Inferior parietal cortex (tissue), 1 donor: ENCODE results near the gene SPATA1.

Experiments
- DNase-seq: peaks from one replicate; pipeline ENCODE4 v3.0.0-alpha.2; 2016; ENCODE audit errors: extremely low spot score

The SPATA1 gene

DNA sequence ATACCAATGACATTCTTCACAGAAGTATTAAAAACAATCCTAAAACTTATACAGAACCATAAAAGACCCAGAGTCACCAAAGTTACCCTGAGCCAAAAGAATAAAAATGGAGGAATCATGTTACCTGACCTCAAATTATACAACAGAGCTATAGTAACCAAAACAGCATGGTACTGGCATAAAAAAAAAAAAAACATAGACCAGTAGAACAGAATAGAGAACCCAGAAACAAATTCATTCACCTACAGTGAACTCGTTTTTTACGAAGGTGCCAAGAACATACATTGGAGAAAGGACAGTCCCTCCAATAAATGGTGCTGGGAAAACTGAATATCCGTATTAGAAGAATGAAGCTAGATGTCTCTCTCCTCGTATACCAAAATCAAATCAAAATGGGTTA is 2.8 kb downstream of the SPATA1 start:
- no peak for DNase-seq

DNA sequence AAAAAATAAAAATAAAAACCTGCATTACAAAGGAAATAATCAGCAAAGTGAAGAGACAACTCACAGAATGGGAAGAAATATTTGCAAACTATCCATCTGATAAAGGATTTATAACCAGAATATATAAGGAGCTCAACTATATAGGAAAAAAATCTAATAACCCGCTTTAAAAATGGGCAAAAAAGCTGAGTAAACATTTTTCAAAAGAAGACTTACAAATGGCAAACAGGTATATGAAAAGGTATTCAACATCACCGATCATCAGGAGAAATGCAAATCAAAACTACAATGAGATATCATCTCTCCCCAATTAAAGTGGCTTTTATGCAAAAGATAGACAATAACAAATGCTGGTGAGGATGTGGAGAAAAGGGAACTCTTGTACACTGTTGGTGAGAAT is 4.0 kb downstream of the SPATA1 start:
- no peak for DNase-seq

DNA sequence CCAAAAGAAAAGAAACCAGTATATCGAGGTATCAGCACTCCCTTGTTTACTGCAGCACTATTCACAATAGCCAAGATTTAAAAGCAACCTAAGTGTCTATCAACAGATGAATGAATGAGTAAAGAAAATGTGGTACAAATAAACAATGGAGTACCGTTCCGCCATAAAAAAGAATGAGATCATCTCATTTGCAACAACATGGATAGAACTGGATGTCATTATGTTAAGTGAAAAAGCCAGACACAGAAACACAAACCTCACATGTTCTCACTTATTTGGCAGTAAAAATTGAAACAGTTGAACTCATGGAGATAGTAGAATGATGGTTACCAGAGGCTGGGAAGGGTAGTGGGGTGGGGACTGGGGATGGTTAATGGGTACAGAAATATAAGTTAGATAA is 4.5 kb downstream of the SPATA1 start:
- no peak for DNase-seq

DNA sequence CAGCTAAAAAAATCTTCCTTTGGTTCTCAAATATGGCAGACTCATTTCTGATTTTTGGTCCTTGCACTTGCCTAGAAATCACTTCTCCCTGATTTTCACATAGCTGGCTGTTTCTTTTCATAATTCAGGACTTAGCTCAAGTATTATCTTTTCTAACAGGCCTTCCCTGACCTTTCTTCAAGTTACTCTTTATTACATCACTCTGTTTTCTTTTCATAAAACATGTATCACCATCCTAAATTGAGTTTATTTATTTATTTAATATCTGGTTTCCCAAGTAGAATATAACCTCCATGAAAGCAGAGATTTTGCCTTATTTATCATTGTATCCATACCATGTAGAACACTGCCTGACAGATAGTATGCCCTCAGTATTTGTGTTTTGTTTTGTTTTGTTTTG is 18.4 kb downstream of the SPATA1 start:
- no peak for DNase-seq

DNA sequence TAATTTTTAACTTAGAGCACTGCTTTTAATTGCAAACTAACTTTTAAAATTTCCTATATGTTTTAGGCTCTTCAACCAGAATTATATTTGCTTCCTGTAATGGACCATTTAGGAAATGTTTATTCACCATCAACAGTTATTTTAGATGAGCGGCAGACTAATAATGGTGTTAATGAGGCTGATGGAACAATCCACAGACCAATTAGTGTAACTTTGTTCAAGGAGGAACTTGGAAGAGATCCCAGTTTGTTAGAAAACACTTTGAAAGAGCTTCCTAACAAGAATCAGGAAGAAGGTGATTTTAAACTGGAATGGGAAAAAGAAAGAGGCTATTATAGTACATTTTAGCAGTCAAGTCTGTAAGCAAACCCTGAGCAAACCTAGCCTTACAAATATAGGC is 19.6 kb downstream of the SPATA1 start:
- DNase-seq = no peak

DNA sequence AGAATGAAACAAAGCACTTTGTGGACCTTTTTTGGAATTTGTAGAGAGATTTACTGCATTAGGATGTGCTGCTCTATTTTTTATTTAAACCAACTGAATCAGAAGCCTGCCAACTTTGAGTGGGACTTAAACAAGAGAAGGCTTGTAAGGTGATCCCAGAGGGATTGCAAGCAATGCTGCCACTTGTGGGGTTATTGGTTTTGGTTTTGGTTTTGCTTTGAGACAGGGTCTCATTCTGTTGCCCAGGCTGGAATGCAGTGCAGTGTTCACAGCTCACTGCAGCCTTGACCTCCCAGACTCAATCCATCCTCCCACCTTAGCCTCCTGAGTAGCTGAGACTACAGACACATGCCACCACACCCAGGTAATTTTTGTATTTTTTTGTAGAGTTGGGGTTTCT is 32.4 kb downstream of the SPATA1 start:
- no peak for DNase-seq

DNA sequence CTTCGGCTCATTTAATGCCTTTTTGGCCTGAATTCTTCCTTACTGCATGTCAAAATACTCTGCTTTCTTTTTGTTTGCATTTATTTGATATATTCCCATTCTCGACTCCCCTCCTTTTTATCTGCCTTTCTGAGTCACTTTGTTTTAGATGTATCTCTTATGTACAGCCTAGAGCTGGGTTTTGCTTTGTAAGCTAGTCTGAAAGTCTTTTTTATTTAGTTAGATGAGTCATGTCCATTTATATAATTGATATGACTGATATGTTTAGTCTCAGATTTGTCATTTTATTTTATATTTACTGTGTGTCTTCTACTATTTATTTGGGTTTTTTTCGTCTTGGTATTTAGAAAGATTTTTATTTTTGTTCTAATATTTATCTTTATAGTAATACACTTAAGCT is 33.8 kb downstream of the SPATA1 start:
- DNase-seq = no peak

DNA sequence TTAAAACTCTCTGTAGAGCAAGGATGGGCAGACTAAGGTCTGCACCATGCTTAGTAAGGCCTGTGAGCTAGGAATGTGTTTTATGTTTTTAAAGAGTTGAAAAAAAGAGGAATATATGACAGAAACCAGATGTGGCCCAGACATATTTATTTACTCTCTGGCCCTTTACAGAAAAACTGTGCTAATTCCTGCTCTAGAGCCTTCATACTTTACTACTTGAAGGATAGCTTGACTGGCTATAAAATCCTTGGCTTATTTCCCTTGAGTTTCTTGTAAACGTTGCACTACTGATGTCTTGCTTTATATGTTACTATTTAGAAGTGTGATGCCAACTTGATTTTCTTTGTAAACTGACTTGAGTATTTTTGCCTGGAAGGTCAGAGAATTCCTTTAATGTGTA is 34.6 kb downstream of the SPATA1 start:
- DNase-seq = no peak

DNA sequence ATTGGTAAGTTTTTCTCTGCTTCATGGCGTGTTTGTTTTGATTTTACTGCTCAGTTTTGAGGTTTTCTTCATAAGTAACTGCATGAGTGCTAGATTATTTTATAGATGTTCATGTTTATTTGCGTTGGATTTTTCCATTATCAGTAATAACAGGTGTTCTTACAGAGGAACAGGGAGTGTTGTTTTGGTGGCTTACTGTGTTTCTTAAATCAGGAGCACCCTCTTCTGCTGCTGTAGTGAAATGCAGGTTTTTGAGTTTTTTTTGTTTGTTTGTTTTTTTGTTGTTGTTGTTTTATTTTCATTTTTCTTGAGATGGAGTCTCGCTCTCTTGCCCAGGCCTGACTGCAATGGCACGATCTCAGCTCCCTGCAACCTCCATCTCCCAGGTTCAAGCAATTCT is 35.5 kb downstream of the SPATA1 start:
- no peak for DNase-seq

DNA sequence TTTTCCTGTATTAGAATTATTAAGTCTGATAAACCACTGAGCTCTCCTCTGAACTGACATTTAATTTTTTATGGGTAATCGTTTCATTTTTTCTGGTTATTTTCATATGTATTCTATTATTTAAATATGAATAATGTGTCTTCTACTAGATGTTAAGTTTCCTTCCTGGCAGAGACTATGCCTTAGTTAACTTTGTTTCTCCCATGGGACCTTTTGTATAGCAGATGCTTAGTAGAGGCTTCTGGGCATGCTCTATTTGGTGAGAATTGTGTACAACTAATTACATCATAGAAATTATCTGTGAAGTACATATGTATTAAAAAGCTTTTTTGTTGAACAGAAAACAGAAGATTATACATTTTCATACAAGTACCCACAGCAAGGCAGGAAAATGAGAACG is 44.6 kb downstream of the SPATA1 start:
- no peak for DNase-seq

DNA sequence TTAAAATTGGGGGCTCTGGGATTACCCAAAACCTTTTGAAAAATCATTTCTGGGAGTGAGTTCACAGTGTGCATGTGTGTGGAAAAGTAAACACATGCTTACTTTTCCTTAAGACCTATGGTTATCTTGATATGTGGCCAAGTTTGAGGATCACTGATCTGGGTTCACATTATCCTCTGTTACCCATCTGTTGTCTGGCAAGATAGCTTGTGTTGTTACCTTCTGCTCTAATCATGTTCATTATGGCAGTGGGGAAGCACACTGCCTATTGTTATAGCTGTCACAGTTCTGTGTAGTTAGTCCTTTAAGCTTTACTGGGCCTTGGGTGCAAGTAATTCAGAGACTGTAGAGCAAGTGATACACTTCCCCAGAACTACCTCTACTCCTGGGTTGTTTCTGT is 63.0 kb downstream of the SPATA1 start:
- no peak for DNase-seq

DNA sequence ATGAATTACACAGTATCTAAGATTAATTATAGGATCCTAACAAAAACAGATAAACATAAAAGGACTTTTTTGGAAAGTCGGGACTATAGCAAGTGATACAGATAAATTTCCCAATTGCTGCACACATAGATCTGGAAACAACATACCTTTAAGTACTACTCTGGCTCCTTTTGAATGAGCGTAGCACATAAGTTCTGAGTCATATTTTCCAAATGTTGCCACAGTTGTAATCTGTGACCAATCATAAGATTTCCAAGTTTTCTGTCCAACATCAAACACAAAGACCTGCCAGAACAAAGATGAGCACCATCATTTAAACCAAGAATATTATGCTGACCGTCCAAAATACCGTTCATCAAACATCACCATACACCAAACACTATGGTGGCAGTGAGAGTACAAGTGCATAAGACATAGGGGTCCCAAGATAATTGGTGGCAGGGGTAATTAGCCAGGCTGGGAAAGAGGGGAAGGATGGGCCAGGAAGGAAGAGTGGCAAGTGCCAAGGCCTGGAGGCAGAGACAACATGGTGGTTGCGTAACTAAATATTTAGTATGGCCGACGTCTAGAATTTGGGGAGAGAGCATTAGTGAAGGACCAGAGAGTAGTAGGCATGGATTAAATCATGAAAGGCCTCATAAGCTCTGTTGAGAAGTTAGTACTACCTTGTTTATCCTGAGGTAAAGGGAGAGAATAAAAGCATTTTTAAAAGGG is 64.4 kb downstream of the SPATA1 start:
- no peak for DNase-seq

DNA sequence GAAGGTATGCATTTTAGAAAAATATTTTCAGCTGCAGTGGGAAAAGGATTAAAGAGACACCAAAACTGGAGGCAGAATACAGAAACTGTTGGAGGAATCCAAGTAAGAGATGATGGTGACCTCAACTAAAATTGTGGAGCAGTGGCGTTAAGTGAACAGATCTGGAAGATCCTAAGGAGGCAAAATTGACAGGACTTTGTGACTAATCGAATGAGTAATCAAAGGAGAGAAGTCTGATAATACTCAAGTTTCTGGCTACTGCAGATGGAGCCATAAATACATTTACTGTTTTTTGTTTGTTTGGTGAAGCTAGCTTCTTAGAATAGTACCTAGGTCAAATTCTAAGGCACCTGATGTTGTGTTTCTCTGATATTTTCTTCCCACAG is 65.0 kb downstream of the SPATA1 start:
- DNase-seq = no peak

DNA sequence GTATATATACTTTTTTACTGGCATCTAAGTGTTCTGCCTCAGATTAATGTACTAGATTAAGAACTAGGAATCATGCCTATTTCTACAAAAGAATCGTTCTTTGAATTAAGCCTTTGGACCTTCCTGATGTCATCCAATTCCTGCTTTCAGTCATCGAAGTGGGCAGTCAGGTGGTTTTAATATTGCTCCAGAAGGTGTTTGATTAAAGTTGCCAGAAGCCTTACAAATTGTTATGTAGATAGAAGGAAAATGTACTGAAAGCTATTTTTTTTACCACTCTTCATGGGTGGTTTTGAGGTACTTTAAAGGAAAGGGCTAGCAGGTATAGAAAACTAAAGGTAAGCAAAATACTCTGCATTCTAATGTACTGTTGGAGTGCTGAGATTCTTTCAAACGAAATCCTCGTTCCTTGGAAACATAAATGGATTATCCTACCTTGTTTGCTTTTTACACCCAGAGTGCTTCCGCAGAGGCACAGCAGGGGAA is 67.3 kb downstream of the SPATA1 start:
- peak; percentile 23 for DNase-seq

DNA sequence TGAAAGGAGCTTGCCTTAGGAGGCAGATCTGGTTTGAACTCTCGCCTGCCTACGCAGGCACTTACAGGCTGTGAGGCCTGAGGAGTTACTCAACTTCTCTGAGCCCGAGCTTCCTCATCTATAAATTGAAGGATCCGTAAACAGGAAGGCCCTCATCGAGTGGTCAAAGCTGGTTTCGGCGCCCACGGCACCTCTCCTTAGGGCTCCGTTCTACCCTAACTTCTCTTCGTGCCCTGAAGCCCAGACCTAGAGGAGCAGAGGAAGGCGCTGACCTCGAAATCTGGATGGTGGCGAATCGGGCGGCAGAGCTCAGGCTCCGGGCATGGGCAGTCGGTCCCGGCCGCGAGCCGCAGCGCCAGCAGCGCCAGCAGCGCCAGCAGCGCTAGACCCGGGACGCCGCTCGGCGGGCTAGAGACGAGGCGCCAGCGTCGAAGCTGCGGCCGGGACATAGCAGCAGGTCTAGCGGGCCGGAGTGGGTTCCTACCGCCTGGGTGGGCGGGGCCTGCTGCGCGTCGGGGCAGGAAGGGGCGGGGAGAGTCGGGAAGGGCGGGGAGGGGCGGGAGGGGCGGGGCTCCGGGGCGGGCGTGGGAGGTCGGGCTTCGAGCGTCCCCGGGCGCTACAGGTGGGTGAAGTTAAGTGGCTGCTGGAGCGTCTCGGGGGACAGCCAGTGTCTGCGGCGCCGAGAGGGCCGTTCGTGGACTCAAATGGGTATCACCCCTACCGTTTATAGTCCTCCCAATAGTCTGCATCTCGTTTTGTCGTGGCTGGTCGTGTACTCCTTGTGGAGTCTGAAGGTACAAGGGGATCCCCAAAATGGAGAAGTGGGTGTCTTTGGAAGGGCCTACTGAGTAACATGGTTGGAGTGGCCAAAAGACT is 68.0 kb downstream of the SPATA1 start, which contains the start of gene CTBS:
CTBS (minus strand) TSS at position 474 of the 876 bp plus-strand sequence; CDS start at position 449, 25 bp downstream.
- DNase-seq = peak; percentile 67

DNA sequence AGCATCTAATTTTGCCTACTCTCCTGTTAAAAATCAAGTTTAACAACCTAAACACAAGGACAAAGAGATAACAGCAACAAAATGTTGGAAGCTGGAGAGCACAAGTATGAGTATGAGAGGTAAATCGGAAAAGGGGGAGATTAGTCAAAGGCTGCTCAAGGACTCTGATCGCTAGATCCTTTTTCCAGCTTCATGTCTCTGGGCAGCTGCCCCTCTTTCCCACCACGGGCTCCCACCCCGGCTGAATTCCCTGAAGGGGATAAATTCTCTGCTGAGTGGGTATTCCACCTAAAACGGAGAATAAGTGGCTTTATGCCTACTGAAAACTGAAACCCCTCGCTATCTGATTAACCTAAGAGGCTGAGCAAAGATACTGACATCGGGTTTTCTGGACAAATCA is 68.8 kb downstream of the SPATA1 start:
- DNase-seq = no peak

DNA sequence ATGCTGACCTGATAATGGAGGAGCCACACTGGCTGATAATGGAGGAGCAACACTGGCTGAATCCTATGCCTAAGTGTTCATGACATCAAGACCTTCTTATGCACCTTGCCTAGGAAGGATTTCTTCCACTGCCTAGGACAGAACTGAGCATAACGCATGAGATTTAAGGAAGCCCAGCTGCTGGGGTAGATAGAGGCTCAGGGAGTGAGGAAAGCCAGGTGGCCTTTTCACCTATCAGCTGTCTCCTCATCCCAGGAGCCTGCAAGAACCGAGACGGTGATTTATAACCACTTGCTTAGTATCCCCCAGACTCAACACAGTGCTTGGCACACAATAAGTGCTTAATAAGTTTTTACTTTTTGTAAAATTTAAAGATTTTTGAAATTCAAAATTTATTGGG is 75.5 kb downstream of the SPATA1 start:
- DNase-seq = no peak

DNA sequence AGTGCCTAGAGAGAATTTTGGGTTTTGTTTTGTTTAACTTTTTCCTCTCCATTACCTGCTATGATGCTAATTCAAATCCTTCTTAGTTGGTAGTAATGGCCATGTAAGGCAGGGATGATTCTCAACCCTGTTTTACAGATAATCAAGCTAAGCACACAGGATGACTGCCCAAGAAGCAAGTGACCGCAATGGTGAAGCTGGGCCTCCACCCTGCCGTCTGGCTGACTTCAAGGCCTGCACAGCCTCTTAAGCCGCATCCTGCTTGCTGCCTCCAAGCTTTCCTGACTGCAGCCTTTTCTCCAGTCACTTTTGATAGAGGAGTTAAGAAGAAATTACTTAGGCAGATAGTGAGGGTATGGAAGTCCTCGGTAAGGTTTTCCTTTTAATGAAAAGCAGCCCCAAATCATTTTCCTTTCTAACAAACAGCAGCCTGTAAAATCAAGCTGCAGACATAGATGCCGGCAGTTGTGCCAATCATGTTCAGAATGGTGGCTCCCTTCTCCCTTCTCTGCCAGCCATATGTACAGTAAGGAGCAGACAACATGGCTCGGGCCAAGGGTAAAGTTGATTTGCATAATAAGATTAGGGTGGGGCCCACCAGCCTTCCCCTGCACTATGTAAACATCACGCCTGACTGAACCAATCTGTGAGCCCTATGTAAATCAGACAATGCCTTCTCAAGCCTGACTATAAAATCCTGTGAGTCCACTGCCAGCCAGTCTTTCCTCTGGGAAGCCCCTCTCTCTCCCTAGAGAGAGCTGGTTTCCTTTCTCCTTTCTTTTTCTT is 76.8 kb downstream of the SPATA1 start:
- DNase-seq = no peak

DNA sequence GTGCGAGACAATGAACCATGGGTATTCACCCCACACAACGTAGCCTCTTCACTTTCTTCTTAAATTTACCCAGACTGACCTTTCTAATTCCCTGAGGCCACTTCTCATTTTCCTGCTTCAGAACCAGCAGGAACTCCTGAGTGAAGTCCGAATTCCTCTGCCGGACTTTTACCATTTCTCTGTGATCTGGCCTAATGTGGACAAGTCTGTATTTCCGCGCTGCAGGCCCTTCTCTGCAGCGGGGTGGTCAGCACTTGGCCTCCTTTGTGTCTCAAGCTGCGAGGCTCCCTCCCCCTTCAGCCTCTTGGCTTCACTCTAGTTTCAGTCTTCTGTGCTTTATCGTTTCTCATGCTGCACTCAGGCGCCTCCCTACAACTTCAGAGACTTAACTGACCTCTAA is 77.5 kb downstream of the SPATA1 start:
- DNase-seq = no peak

DNA sequence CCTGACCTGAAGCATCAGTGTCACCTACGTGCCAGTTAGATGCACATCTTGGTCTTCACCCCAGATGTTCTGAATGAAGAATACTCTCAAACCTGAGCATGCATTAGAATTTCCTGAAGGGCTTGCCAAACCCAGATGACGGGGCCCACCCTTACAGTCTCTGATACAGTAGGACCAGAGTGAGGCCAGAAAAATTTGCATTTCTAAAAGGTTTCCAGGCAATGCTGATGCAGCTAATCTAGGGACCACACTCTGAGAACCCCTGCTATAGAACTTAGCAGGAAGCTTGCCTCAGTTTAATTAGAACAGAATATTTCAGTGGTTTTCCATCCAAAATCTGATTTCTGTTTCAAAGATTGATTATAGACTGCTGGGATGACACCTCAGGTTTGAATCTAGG is 77.9 kb downstream of the SPATA1 start:
- no peak for DNase-seq

DNA sequence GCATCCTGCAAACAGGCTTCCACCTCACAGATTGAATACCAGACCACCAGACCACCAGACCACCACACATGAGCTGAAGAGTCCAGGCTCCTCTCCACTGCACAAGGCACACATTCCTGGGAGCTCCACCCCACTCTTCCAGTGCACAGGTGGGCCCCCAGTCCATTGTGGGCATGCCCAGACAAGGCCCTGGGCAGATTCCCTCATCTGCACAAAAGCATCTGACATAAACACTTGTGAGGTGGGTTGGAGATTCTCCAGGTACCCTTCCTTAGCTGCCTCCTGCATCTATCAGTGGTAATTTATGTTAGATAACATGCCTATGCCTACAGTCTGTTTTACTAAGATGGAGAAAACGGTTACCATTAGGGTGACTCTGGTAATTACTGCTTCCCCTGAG is 79.6 kb downstream of the SPATA1 start:
- no peak for DNase-seq

DNA sequence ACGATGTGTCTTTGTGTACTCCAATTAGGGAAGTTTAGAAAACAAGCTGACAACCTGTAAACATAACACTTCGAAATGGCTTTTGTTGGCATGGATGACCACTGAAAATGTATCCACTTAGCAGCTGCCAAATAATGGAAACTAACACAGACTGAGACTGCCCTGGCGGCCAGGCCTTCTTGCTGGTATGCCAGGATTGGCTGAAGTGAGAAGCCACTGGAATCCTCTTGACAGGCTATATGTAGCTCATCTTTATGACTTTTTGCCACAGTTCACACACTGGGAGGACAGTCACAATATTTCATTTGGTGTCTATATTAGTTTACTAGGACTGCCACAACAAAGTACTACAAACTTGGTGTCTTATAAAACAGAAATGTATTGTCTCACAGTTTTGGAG is 80.9 kb downstream of the SPATA1 start:
- no peak for DNase-seq
